ENCODE results near the gene MAP2K5. TPM values are rescaled to one million over a fixed set of nuclear protein-coding genes. Genes with fewer than 3 reads are reported as not detected.
A peak's percentile ranks its signal among the peaks of the same experiment; 100 is the strongest.

The MAP2K5 gene
- total RNA-seq, 3 donors from 2014 or later = 26.4 to 36.4 (median 30.3) TPM

GRCh38 chr15:67605871-67606270 lies 63.4 kb downstream of the MAP2K5 start:
- no peak for ATAC-seq
- intact Hi-C loops (cut with DNase I, micrococcal nuclease) = no loop called here

GRCh38 chr15:67606742-67607141 lies 64.2 kb downstream of the MAP2K5 start:
- Histone ChIP-seq H3K4me3 (no peak overlapping the region), H3K4me1 (ENCODE audit: low read depth) (peaks cover 4% of the 10 kb centered on the region), H3K36me3 (ENCODE audit: low read depth) (no peaks in the 10 kb centered on the region), H3K9me3 (no peaks in the 10 kb centered on the region)
- no peak for ATAC-seq
- intact Hi-C loops (cut with DNase I, micrococcal nuclease) = no loop called here
- DNase-seq = no peak
- no peak for TF ChIP-seq CTCF (IDR thresholded peaks at IDR 0.05)

More at GRCh38 chr15:67605871-67606270, 63.4 kb downstream of the MAP2K5 start:
- Histone ChIP-seq H3K4me1 (ENCODE audit: low read depth) (peaks cover 4% of the 10 kb centered on the region), H3K36me3 (ENCODE audit: low read depth) (no peaks in the 10 kb centered on the region), H3K9me3 (no peaks in the 10 kb centered on the region), H3K4me3 (no peak overlapping the region)
- no peak for DNase-seq
- no peak for TF ChIP-seq CTCF (IDR thresholded peaks at IDR 0.05)

- Histone ChIP-seq H3K9me3 (no peaks in the 10 kb centered on the region), H3K36me3 (ENCODE audit: low read depth) (no peaks in the 10 kb centered on the region), H3K4me3 (no peak overlapping the region), H3K4me1 (ENCODE audit: low read depth) (peaks cover 4% of the 10 kb centered on the region)
- DNase-seq (no peak), ATAC-seq (no peak)
- no peak for TF ChIP-seq CTCF (IDR thresholded peaks at IDR 0.05)
- intact Hi-C loops (cut with DNase I, micrococcal nuclease) = no loop called here
Measured at GRCh38 chr15:67607329-67607728, 64.8 kb downstream of the MAP2K5 start.

GRCh38 chr15:67607959-67608637 lies 65.6 kb downstream of the MAP2K5 start:
- DNase-seq (peak in 2 of 3 donors; percentile 61 to 66), ATAC-seq (peak; percentile 95)
- Histone ChIP-seq H3K4me3 (no peak overlapping the region), H3K4me1 (ENCODE audit: low read depth) (peaks cover 4% of the 10 kb centered on the region), H3K9me3 (no peaks in the 10 kb centered on the region), H3K36me3 (ENCODE audit: low read depth) (no peaks in the 10 kb centered on the region)
- no peak for TF ChIP-seq CTCF (IDR thresholded peaks at IDR 0.05)
- intact Hi-C loops (cut with DNase I, micrococcal nuclease) = no loop called here

GRCh38 chr15:67608638-67608959 lies 66.1 kb downstream of the MAP2K5 start:
- DNase-seq (no peak), ATAC-seq (peak; percentile 11)
- H3K9me3 ChIP-seq = no peaks in the 10 kb centered on the region
- no peak overlapping the region for H3K4me3 ChIP-seq
- peaks cover 4% of the 10 kb centered on the region for H3K4me1 ChIP-seq (ENCODE audit: low read depth)
- H3K36me3 ChIP-seq (ENCODE audit: low read depth) = no peaks in the 10 kb centered on the region
- intact Hi-C loops (cut with DNase I, micrococcal nuclease) = no loop called here
- no peak for TF ChIP-seq CTCF (IDR thresholded peaks at IDR 0.05)
